Kidney epithelial cell (primary cell): ENCODE data around the gene BST2. TPM values are rescaled to one million over a fixed set of nuclear protein-coding genes. Genes with fewer than 3 reads are reported as not detected.

ENCODE experiments used
- DNase-seq: peaks from one replicate; pipeline ENCODE4 v3.0.0-alpha.2; 2010; ENCODE audit warnings: low read depth
- H3K27me3 ChIP-seq: 2 replicates; pipeline ENCODE4 v1.6.0; 2011; ENCODE audit warnings: low read length; ENCODE audit not compliant: control insufficient read depth, insufficient read depth
- H3K36me3 ChIP-seq: 2 replicates; pipeline ENCODE4 v1.5.1; 2011; ENCODE audit warnings: low read length; ENCODE audit not compliant: control insufficient read depth, insufficient read depth
- H3K4me3 ChIP-seq: 2 replicates; pipeline ENCODE4 v1.5.1; 2011; ENCODE audit warnings: low read depth, mild to moderate bottlenecking, control low read depth, low read length
- CTCF ChIP-seq: IDR thresholded peaks from 2 replicates; pipeline ENCODE4 v1.5.1; 2011; ENCODE audit warnings: mild to moderate bottlenecking, moderate library complexity, low read length, control low read depth, inconsistent platforms; ENCODE audit not compliant: insufficient read depth, poor library complexity, severe bottlenecking
- total RNA-seq: library from RNA; depleted of rRNA; stranded (reverse); fragments of >200 nt; gene quantifications from 2 replicates; pipeline ENCODE4 v1.2.3, GENCODE V29; 2015

The BST2 gene
- total RNA-seq, 1 donor from 2014 or later, result 41.4 TPM

DNA sequence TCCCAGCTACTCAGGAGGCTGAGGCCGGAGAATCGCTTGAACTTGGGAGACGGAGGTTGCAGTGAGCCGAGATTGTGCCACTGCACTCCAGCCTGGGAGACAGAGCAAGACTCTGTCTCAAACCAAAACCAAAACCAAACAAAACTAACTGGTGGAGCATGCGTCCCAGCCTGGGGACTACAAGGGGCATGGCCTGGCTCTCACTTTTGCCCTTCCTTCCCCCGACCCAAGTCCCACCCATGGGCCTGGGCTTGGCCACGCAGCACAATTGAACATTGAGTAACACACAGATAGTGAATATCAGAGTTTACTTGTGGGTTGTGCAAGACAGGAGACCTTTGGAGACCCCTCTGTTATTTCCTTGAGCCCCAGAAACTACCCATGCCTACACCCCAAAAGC lies 29.8 kb upstream of the BST2 start:
- no peaks in the 10 kb centered on the region for H3K36me3 ChIP-seq
- no peak for DNase-seq
- no peak for TF ChIP-seq CTCF
- peaks cover 2% of the 10 kb centered on the region for H3K27me3 ChIP-seq
- H3K4me3 ChIP-seq, result no peak overlapping the region

GRCh38 chr19:17431417-17431816 lies 26.0 kb upstream of the BST2 start:
- Histone ChIP-seq H3K27me3 (peaks cover 5% of the 10 kb centered on the region), H3K4me3 (no peak overlapping the region), H3K36me3 (no peaks in the 10 kb centered on the region)
- no peak for TF ChIP-seq CTCF
- DNase-seq, result no peak

GRCh38 chr19:17429641-17430113 lies 24.2 kb upstream of the BST2 start:
- Histone ChIP-seq H3K4me3 (no peak overlapping the region), H3K36me3 (no peaks in the 10 kb centered on the region), H3K27me3 (peaks cover 5% of the 10 kb centered on the region)
- no peak for TF ChIP-seq CTCF
- no peak for DNase-seq

GRCh38 chr19:17424743-17425365 lies 19.4 kb upstream of the BST2 start:
- Histone ChIP-seq H3K36me3 (no peaks in the 10 kb centered on the region), H3K27me3 (peaks cover 2% of the 10 kb centered on the region), H3K4me3 (no peak overlapping the region)
- TF ChIP-seq CTCF, result peak; percentile 77
- no peak for DNase-seq

- TF ChIP-seq CTCF, result no peak
- H3K36me3 ChIP-seq, result no peaks in the 10 kb centered on the region
- no peaks in the 10 kb centered on the region for H3K27me3 ChIP-seq
- DNase-seq, result no peak
- H3K4me3 ChIP-seq, result no peak overlapping the region
Observed at GRCh38 chr19:17423429-17424208, 18.2 kb upstream of the BST2 start.

- H3K36me3 ChIP-seq, result no peaks in the 10 kb centered on the region
- DNase-seq, result no peak
- H3K27me3 ChIP-seq, result no peaks in the 10 kb centered on the region
- TF ChIP-seq CTCF, result no peak
- H3K4me3 ChIP-seq, result no peak overlapping the region
Observed at GRCh38 chr19:17421942-17422341, 16.5 kb upstream of the BST2 start.
